ENCODE results near the gene WDR76. TPM values are rescaled to one million over a fixed set of nuclear protein-coding genes. Genes with fewer than 3 reads are reported as not detected.

WDR76 gene
- total and polyA plus RNA-seq, 2 donors from 2014 or later: 0.73 to 4.8 TPM

DNA sequence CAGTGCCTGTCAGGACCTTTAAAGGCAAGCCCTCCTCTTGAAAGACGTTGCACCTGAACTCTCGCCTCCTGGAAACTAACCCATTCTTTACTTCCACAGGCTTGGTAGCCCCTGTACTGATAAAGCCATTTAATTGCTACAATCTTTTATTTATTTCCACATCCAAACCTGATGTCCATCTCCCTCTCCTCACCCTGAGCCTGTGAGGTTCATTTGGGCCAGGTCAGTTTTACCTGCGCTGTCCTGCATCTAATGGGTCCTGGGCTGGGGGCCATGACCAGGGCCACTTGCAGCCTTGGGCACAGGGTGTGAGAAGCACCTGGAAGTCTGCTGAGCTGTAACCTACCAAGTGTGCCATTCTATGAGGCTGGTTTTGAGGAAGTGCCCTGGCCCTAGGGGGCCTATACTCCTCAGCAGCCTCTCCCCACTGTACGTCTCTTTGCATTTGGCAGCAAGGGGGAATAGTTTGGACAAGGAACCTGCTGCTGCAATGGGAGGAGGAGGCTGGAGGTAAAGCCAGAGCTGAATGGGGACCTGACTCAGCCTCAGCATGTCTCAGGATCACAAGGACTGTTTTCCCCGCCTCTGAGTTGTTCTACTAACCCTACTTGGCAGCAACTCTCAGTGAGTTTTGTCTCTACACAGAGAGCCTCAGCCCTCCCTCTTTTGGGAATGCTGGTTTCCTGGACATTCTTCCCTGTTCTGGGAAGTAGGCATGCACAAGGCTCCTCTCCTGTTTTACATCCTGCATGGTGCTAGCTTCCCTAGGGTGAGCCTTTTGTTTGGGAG, 53.8 kb downstream of the WDR76 start:
- Histone ChIP-seq H3K9me3 (ENCODE audit: control insufficient read depth in 2 of 3, insufficient read depth in 1 of 3, low read length in 3 of 3) (no peaks in the 10 kb centered on the region), H3K27me3 (ENCODE audit: control insufficient read depth, insufficient read depth, low read length) (no peaks in the 10 kb centered on the region), H3K27ac (ENCODE audit: low read depth in 2 of 2, low read length in 2 of 2) (no peak overlapping the region), H3K4me1 (ENCODE audit: control insufficient read depth in 2 of 3, insufficient read depth in 2 of 3, low read depth in 1 of 3, low read length in 3 of 3) (no peaks in the 10 kb centered on the region), H3K9ac (ENCODE audit: low read length in 3 of 3) (no peak overlapping the region), H3K4me3 (ENCODE audit: low read length in 3 of 3) (no peak overlapping the region), H3K36me3 (ENCODE audit: control insufficient read depth in 2 of 3, insufficient read depth in 3 of 3, low read length in 3 of 3) (no peaks in the 10 kb centered on the region)
- FAIRE-seq (no peak), DNase-seq (peak in 1 of 5 donors; percentile 12)
- TF ChIP-seq, protein P1, sequence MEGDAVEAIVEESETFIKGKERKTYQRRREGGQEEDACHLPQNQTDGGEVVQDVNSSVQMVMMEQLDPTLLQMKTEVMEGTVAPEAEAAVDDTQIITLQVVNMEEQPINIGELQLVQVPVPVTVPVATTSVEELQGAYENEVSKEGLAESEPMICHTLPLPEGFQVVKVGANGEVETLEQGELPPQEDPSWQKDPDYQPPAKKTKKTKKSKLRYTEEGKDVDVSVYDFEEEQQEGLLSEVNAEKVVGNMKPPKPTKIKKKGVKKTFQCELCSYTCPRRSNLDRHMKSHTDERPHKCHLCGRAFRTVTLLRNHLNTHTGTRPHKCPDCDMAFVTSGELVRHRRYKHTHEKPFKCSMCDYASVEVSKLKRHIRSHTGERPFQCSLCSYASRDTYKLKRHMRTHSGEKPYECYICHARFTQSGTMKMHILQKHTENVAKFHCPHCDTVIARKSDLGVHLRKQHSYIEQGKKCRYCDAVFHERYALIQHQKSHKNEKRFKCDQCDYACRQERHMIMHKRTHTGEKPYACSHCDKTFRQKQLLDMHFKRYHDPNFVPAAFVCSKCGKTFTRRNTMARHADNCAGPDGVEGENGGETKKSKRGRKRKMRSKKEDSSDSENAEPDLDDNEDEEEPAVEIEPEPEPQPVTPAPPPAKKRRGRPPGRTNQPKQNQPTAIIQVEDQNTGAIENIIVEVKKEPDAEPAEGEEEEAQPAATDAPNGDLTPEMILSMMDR (IDR thresholded peaks at IDR 0.05; ENCODE audit: borderline replicate concordance, extremely low read depth, insufficient read depth): no peak
- intact Hi-C loops (cut with DNase I): no loop called here

DNA sequence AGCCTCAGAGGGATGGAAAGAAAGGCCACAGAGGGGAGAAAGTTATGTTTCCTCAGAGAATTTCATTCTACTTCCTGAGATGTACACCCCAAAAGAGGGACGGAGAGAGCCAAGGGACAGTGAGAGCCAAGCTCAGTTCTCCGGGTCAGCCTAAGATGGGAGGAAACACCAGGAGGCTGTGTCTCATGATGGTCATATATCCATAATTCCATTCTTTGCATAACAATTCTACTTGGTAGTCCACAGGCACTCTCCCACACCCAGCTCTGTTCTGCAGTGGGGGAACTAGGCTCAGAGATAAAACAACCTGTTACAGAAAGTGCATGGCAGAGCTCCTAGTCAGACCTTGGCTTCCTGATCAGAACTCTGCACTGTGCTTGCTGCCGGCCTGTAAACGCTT, 54.4 kb downstream of the WDR76 start:
- intact Hi-C loops (cut with DNase I): no loop called here
- Histone ChIP-seq H3K36me3 (ENCODE audit: control insufficient read depth in 2 of 3, insufficient read depth in 3 of 3, low read length in 3 of 3) (no peaks in the 10 kb centered on the region), H3K4me3 (ENCODE audit: low read length in 3 of 3) (no peak overlapping the region), H3K27ac (ENCODE audit: low read depth in 2 of 2, low read length in 2 of 2) (no peak overlapping the region), H3K9me3 (ENCODE audit: control insufficient read depth in 2 of 3, insufficient read depth in 1 of 3, low read length in 3 of 3) (no peaks in the 10 kb centered on the region), H3K4me1 (ENCODE audit: control insufficient read depth in 2 of 3, insufficient read depth in 2 of 3, low read depth in 1 of 3, low read length in 3 of 3) (no peaks in the 10 kb centered on the region), H3K27me3 (ENCODE audit: control insufficient read depth, insufficient read depth, low read length) (no peaks in the 10 kb centered on the region), H3K9ac (ENCODE audit: low read length in 3 of 3) (no peak overlapping the region)
- TF ChIP-seq, protein P1 (IDR thresholded peaks at IDR 0.05; ENCODE audit: borderline replicate concordance, extremely low read depth, insufficient read depth): no peak
- DNase-seq: peak in 1 of 5 donors; percentile 12
- FAIRE-seq: no peak

- Histone ChIP-seq H3K4me3 (ENCODE audit: low read length in 3 of 3) (no peak overlapping the region), H3K4me1 (ENCODE audit: control insufficient read depth in 2 of 3, insufficient read depth in 2 of 3, low read depth in 1 of 3, low read length in 3 of 3) (no peaks in the 10 kb centered on the region), H3K36me3 (ENCODE audit: control insufficient read depth in 2 of 3, insufficient read depth in 3 of 3, low read length in 3 of 3) (no peaks in the 10 kb centered on the region), H3K27ac (ENCODE audit: low read depth in 2 of 2, low read length in 2 of 2) (no peak overlapping the region), H3K27me3 (ENCODE audit: control insufficient read depth, insufficient read depth, low read length) (no peaks in the 10 kb centered on the region), H3K9ac (ENCODE audit: low read length in 3 of 3) (no peak overlapping the region), H3K9me3 (ENCODE audit: control insufficient read depth in 2 of 3, insufficient read depth in 1 of 3, low read length in 3 of 3) (no peaks in the 10 kb centered on the region)
- FAIRE-seq: no peak
- DNase-seq: no peak
- TF ChIP-seq, protein P1 (IDR thresholded peaks at IDR 0.05; ENCODE audit: borderline replicate concordance, extremely low read depth, insufficient read depth): peak; percentile 40
- intact Hi-C loops (cut with DNase I): no loop called here
Measured at GRCh38 chr15:43881944-43882343, 55.1 kb downstream of the WDR76 start.
